ENCODE data around the gene ERGIC1.
"Not testable (repeated sequence)": the region's sequence is repeated elsewhere in the genome, so short reads cannot be mapped to it uniquely, and the experiment has no call there.

Gene ERGIC1

DNA sequence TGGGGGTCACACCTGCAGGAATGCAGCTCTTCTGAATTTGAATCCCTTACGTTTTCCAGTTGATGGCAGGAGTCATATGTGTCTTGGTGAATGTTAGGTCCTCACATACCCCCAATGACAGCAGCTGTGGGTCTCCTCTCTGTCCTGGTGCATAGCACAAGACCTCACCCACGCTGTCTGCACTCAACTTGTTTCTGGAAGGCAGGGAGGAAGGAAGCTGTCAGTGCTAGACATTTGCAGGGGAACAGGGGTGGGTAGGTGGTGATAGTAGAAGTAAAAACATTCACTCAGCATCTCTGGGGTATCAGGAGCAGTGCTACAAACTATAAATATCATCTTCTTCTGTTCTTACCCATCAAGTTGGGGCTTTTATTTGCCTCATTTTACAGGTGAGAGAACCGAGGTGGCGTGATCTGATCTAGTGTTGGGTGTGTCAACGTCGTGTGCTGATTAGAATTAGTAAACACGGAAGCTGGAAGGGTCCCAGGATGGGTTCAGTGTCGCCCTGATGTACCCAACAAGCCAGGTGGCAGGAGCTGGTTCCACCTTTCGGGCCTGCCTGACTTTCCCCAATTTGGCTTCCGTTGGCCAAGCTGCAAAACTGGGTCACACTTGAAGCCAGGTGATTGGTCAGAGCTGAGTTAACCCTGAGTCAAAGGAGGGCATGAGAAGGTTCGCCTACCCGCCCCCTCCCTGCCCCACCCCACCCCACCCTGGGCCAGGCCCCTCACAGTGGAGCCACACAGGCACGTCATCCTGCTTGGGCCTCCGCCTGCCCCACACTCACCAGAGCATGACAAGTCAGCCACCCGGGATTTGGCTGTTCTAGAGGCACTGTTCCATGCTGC is 15.8 kb downstream of the ERGIC1 start:
- DNase-seq, result no peak

DNA sequence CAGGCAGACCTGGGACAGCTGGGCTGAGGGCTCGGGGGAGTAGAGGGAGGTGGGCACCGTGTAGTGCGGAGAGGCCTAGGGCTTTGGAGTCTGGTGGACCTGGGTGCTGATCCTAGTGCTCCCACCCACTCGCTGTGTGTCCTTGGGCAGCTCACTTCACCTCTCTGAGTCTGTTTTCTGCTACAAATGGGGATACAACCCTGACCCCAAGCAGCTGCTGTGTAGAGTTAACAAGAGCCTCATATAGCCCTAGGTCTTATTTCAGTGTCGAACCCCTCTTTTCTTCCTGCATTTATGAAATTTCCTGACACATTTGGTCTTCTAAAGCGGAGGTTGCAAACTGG is 16.4 kb downstream of the ERGIC1 start:
- DNase-seq, result no peak

- not testable (repeated sequence) for DNase-seq
These were observed 17.2 kb downstream of the ERGIC1 start for GRCh38 chr5:172851254-172851653.

- no peak for DNase-seq
These were observed 18.7 kb downstream of the ERGIC1 start for GRCh38 chr5:172852490-172853354.

- no peak for DNase-seq
These were observed 19.4 kb downstream of the ERGIC1 start for GRCh38 chr5:172853355-172853975.

- no peak for DNase-seq
These were observed 20.4 kb downstream of the ERGIC1 start for GRCh38 chr5:172854451-172854871.

- no peak for DNase-seq
These were observed 20.9 kb downstream of the ERGIC1 start for GRCh38 chr5:172854971-172855370.

DNA sequence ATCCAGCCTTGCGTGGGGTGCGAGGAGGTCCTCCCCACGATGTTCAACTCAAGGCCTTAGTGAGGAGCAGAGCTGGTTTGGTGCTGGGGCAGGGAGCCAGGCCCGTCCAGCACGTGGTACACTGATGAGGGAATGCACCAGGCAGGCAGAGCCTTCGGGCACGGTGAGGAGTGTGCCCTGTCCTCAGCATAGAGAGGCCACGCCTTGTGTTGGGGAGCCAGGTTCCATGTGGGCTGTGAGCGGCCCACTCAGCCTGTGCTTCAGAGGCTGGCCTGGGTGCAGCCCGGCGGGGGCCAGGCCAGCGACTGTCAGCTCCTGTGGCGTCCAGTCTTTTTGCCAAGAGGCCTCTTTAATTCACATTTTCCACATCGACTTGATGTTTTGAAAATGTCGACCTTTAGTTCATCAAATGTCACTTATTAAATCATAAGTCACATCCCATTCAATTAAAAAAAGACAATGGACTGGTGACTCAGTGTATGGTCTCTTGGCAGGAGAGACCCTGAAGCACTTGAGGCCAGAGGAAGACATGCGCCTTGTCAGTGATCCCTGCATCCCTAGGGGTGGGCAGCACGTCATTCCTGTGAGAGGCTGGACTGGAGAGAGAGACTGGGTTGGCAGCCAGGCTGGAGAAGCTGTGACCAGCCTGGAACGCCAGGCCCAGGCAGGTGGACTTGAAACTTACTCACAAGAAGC is 21.7 kb downstream of the ERGIC1 start:
- no peak for DNase-seq

GRCh38 chr5:172856336-172856735 is 22.3 kb downstream of the ERGIC1 start:
- no peak for DNase-seq

- no peak for DNase-seq
These were observed 23.9 kb downstream of the ERGIC1 start for GRCh38 chr5:172857982-172858381.

DNA sequence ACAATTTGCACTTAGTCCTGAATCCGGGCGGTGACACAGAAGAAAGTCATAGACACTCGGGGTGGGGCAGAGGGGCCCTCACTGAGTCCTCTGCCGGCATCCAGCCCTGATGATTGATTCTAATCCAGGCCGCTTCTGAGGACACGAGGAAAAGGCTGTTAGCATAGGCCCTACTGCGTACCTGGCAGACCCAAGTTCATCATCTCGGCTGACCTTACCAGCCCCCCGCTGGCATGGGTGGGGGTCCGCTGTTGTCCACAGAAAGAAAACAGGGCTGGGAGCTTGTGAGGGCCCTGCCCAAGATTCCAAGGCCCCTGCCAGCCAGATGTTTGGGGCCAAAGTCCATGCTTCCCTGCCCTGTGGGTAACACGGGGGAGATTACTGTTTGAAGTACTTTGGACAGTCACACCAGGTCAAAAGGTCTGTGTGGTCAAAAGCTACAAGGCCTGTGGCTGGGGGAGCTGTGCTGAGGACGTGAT is 24.5 kb downstream of the ERGIC1 start:
- DNase-seq, result no peak

DNA sequence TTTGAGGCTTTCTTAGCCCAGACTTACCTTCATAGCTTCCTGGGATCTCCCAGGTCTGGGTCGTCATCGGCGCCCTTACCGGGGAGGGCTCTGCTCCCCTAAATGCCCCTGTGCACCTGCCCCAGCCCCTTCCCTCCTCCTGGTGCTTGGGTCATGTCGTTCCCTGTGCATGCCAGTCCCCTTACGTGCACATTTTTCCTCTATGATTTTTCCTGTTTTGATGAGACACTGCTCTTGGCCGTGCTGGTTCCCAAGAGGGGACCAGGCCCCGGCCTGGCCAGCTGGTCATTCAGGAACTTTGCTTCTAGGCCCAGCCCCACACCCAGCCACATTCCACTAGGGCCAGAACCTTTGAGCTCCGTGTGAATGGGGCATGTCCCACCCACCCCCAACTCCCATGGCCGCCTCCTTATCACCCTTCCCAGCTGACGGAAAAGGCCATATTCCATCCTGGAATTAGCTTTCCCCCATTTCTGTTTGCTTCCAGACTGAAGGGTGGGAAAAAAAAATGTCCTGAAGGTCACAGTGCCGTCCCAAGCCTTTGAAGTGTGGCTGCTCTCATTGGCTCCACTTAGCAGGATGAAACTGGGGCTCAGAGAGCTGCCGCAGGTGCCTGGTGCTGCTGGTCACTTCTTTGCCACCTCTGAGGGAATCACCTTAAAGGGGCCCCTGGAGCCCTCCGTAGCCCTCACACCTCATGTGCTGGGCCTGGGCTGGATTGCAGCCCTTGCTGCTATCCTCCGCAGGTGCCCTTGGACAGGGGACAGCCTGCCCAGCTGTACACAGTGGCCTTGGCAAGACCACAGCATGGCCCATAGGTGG is 25.1 kb downstream of the ERGIC1 start:
- DNase-seq, result no peak

DNA sequence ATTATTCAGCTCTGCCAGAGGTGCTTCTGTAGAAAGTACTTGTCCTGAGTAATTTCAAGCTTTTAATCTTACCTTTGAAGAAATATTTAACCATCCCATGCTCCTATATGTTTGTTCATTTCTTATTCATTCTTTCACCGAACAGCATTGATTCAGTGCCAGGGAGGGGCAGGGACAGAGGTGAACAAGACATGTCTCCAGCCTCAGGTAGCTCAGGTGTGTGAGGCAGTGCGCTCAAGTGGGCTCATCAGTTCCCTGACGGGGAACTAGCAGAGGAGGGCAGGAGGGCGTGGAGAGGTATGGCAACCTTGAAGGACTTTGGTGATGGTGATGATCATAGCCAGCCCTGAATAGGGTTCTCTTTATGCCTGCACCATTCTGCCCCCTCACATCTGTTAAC is 25.9 kb downstream of the ERGIC1 start:
- DNase-seq, result no peak

DNA sequence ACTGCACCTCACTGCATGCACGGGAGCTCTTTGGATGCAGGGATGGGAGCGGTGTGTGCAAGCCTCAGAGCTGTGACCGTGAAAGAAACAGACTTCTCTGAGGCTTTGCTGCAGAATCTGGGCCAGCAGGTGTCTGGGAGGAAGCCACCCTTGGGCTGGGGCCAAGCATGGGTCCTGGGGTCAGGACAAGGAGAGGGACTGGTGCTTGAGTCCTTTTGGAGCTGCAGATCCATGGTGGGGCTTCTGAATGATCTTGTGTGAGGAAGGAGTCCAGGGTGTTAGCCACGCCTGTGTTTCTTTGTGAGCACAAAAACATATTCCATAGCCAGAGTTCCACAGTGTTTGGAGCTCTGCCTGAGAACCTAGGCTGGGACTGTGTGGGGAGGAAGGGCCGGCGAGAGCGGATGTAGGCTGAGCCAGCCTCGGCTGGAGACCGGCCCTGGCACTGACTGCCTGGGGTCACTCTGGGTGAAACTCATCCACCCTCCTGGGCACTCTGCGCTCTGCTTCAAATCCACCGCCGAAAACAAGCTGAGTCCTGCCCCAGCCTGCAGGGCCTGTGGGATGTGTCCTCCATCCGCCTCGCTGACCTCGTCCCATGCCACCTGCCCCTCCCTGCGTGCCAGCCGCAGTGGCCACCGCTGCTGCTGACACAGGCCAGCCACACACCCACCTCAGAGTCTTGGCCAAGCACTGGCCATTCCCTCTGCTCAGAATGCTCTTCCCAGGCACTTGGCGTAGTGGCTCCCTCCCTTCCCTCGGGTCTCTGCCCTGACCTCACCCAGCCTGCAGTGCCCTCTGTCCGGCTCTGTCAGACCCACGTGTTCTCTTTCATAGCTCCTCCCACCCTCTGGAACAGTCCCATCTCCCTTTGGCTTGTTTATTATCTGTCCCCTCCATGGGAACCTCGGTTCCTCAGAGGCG is 26.7 kb downstream of the ERGIC1 start:
- no peak for DNase-seq

DNA sequence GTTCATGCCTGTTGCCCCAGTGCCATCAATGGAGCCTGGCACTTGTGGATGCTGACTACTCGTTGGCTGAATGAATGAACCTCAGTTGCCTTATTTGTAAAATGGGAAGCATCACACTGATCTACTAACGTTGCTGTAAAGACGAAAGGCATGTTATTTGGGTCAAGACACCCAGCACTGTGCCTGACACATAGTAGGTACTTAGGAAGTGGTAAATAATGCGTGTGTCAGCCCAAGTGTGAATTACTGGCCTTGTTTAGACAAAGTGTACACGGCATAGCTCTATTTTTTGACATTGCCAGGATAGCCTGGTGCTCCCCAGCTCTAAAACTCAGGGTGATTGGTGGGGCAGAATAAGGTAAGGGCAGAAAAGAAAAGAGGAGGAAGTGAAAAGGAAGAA is 27.4 kb downstream of the ERGIC1 start:
- DNase-seq, result no peak

DNA sequence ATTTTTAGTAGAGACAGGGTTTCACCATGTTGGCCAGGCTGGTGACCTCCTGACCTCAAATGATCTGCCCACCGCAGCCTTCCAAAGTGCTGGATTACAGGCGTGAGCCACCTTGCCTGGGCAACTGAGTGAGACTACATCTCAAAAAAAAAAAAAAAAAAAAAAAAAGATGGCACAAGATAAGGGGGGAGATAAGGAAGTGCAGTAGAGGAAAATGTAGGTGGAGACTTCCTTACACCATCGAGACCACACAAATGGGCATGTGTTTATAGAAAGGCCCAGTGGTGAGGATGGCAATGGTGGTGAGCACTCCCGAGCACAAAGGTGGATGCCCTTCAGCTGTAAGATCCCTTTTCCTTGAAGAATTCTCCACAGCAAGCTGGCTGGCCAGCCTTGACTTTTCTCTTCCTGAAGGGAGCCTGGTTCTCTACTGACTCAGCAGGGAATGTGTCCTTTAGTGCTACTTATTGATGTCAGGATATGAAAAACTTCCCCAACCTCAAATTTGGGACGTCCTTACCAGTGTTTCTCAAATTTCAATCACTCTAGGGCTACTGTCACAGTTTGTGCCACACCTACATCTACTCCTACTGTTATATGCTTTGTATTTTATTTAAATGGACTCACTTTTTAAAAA is 28.2 kb downstream of the ERGIC1 start:
- no peak for DNase-seq

DNA sequence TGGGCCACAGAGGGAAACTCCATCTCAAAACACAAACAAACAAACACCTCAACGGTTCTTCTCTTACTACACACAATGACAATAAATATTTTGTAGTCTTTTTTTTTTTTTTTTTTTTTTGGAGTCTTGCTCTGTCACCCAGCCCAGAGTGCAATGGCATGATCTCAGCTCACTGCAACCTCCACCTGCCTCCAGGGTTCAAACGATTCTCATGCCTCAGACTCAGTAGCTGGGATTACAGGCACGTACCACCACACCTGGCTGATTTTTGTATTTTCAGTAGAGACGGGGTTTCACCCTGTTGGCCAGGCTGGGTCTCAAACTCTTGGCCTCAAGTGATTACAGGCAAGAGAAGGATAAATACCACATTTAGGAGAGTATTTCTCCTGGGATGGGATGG is 30.1 kb downstream of the ERGIC1 start:
- DNase-seq, result not testable (repeated sequence)

GRCh38 chr5:172864747-172865146 is 30.7 kb downstream of the ERGIC1 start:
- DNase-seq, result no peak

DNA sequence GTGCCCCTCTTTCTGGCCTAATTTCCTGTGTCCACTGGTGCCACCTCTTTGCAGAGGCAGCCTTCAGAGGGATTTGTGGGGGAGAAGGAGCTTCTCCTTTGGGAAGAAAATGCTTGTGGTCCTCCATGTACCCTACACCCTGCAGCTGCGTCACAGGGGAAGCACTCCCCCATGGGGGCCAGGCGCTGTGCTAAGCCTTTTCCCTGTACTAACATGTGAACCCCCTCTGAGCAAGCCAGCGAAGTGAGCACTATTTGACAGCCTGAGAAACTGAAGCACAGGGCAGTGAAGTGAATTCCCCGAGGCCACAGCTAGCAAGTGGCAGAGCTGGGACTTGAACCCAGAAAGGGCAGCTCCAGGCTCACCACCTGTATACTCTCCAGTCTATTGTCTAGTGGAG is 32.3 kb downstream of the ERGIC1 start:
- DNase-seq, result no peak

Measured in NCI-H446 treated with DMSO at 0.1 percent for 48 hours (cell line).